ENCODE measurements around the gene PRPF8. TPM values are rescaled to one million over a fixed set of nuclear protein-coding genes. Genes with fewer than 3 reads are reported as not detected.

PRPF8 gene
- total and polyA plus RNA-seq, 10 of the 15 experiments (the other 5 are each of a cell fraction or from before 2014, with no cell fraction given): 77.2 to 337 (median 162) TPM

GRCh38 chr17:1709971-1710806, 25.5 kb upstream of the PRPF8 start, which contains the start of gene TLCD2 (continued):
- TF ChIP-seq, protein P1, sequence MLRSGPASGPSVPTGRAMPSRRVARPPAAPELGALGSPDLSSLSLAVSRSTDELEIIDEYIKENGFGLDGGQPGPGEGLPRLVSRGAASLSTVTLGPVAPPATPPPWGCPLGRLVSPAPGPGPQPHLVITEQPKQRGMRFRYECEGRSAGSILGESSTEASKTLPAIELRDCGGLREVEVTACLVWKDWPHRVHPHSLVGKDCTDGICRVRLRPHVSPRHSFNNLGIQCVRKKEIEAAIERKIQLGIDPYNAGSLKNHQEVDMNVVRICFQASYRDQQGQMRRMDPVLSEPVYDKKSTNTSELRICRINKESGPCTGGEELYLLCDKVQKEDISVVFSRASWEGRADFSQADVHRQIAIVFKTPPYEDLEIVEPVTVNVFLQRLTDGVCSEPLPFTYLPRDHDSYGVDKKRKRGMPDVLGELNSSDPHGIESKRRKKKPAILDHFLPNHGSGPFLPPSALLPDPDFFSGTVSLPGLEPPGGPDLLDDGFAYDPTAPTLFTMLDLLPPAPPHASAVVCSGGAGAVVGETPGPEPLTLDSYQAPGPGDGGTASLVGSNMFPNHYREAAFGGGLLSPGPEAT (IDR thresholded peaks at IDR 0.05; ENCODE audit: low read depth): no peak
- TF ChIP-seq, protein P2, sequence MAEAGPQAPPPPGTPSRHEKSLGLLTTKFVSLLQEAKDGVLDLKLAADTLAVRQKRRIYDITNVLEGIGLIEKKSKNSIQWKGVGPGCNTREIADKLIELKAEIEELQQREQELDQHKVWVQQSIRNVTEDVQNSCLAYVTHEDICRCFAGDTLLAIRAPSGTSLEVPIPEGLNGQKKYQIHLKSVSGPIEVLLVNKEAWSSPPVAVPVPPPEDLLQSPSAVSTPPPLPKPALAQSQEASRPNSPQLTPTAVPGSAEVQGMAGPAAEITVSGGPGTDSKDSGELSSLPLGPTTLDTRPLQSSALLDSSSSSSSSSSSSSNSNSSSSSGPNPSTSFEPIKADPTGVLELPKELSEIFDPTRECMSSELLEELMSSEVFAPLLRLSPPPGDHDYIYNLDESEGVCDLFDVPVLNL (IDR thresholded peaks at IDR 0.05; ENCODE audit: low read depth, low read length): no peak
- TF ChIP-seq PRDM15 (CRISPR knock-in tag; IDR thresholded peaks at IDR 0.05) (no peak), PAX5 (IDR thresholded peaks at IDR 0.05; ENCODE audit: borderline replicate concordance, low read depth, low read length) (0 out of 2 replicates have a peak, but pooled peaks have one; percentile 11), ZNF274 (IDR thresholded peaks at IDR 0.05; ENCODE audit: insufficient read depth, insufficient read length) (no peak), POLR2A (IDR thresholded peaks at IDR 0.05; ENCODE audit: low read depth, low read length) (peak; percentile 55), USF2 (IDR thresholded peaks at IDR 0.05; ENCODE audit: borderline replicate concordance, low read depth, low read length) (no peak), JUND (IDR thresholded peaks at IDR 0.05; ENCODE audit: low read depth, low read length) (no peak), KDM1A (IDR thresholded peaks at IDR 0.05; ENCODE audit: borderline replicate concordance) (no peak), BCL11A (IDR thresholded peaks at IDR 0.05; ENCODE audit: low read depth, low read length) (no peak), NR2F1 (conservative IDR thresholded peaks at IDR 0.05) (no peak)
- TF ChIP-seq, protein P3, sequence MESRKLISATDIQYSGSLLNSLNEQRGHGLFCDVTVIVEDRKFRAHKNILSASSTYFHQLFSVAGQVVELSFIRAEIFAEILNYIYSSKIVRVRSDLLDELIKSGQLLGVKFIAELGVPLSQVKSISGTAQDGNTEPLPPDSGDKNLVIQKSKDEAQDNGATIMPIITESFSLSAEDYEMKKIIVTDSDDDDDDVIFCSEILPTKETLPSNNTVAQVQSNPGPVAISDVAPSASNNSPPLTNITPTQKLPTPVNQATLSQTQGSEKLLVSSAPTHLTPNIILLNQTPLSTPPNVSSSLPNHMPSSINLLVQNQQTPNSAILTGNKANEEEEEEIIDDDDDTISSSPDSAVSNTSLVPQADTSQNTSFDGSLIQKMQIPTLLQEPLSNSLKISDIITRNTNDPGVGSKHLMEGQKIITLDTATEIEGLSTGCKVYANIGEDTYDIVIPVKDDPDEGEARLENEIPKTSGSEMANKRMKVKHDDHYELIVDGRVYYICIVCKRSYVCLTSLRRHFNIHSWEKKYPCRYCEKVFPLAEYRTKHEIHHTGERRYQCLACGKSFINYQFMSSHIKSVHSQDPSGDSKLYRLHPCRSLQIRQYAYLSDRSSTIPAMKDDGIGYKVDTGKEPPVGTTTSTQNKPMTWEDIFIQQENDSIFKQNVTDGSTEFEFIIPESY (IDR thresholded peaks at IDR 0.05): no peak
- TF ChIP-seq, protein P4, sequence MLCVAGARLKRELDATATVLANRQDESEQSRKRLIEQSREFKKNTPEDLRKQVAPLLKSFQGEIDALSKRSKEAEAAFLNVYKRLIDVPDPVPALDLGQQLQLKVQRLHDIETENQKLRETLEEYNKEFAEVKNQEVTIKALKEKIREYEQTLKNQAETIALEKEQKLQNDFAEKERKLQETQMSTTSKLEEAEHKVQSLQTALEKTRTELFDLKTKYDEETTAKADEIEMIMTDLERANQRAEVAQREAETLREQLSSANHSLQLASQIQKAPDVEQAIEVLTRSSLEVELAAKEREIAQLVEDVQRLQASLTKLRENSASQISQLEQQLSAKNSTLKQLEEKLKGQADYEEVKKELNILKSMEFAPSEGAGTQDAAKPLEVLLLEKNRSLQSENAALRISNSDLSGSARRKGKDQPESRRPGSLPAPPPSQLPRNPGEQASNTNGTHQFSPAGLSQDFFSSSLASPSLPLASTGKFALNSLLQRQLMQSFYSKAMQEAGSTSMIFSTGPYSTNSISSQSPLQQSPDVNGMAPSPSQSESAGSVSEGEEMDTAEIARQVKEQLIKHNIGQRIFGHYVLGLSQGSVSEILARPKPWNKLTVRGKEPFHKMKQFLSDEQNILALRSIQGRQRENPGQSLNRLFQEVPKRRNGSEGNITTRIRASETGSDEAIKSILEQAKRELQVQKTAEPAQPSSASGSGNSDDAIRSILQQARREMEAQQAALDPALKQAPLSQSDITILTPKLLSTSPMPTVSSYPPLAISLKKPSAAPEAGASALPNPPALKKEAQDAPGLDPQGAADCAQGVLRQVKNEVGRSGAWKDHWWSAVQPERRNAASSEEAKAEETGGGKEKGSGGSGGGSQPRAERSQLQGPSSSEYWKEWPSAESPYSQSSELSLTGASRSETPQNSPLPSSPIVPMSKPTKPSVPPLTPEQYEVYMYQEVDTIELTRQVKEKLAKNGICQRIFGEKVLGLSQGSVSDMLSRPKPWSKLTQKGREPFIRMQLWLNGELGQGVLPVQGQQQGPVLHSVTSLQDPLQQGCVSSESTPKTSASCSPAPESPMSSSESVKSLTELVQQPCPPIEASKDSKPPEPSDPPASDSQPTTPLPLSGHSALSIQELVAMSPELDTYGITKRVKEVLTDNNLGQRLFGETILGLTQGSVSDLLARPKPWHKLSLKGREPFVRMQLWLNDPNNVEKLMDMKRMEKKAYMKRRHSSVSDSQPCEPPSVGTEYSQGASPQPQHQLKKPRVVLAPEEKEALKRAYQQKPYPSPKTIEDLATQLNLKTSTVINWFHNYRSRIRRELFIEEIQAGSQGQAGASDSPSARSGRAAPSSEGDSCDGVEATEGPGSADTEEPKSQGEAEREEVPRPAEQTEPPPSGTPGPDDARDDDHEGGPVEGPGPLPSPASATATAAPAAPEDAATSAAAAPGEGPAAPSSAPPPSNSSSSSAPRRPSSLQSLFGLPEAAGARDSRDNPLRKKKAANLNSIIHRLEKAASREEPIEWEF (IDR thresholded peaks at IDR 0.05; ENCODE audit: insufficient replicate concordance, low read depth, low read length): no peak
